ELF-1 (cell line): ENCODE data around the gene TMEM135.
"Not testable (repeated sequence)": the region's sequence is repeated elsewhere in the genome, so short reads cannot be mapped to it uniquely, and the experiment has no call there.

Experiments used
- DNase-seq: peaks from one replicate; pipeline ENCODE4 v3.0.0-alpha.2; 2016; ENCODE audit warnings: low read depth, low spot score

The TMEM135 gene

DNA sequence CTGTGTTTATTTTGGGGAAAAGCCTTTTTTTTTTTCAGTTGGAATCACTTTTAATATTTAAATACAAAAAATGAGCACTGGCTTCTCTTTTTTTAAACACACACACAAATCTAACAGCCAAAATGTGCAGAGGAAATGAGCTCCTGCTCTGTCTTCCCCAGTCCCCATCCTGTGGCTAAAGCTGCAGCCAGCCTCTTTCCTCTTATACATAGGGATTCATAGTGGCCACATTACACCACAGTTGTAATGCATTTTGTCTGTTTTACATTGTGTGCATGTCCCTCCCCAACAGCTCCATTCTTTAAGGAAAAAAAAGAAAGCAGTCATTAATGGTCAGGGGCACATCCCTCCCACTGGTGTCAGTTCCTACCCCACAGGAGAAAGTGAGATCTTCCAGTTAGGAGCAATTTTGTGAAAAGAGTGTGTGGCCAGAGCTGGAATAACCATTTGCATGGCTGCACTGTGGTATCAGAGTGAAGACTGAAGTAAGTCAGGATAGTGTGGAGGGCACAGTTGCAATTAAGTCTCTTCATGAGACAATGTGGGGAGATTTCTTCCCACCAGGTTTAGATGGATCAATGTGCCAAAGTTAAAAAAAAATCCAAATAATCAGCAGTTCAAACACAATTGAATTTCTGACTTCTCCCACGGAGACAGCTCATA, 220.6 kb downstream of the TMEM135 start:
- DNase-seq, result no peak

DNA sequence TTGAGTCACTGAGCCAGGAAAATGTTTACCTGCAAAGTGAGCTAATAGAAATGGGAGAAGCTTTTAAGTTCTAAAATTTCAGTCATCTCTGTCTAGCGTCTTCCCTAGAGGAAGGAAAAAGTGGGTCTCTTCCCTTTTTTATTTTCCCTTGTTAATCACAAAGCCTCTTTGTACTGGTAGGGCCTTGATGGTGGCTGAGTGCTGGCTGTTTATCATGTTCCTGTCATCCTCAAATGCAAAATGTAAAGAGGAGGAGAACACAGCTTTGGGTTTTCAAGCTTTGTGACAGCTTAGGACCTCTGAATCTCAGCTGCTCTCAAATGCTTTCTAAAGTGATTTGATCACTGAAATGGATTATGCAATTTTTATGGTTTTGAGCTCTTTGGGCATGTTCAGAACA, 222.0 kb downstream of the TMEM135 start:
- DNase-seq, result no peak

DNA sequence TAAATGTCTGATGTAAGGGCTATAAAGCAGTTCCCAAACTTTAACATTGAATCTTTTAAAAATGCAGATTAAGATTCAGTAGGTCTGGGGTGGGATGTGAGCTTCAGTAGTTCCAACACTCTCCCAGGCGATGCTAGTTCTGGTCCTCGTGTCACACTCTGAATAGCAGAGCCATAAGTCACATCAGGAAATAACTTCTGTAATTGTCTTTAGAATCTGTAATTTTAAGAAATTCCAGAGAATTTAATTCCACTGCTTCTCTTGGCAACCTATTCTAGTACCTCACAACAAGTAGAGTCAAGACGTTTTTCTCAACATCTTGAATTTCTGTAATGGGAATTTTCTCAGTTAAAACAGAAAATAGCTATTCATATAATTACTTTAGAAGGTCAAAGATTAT, 223.1 kb downstream of the TMEM135 start:
- DNase-seq, result no peak

DNA sequence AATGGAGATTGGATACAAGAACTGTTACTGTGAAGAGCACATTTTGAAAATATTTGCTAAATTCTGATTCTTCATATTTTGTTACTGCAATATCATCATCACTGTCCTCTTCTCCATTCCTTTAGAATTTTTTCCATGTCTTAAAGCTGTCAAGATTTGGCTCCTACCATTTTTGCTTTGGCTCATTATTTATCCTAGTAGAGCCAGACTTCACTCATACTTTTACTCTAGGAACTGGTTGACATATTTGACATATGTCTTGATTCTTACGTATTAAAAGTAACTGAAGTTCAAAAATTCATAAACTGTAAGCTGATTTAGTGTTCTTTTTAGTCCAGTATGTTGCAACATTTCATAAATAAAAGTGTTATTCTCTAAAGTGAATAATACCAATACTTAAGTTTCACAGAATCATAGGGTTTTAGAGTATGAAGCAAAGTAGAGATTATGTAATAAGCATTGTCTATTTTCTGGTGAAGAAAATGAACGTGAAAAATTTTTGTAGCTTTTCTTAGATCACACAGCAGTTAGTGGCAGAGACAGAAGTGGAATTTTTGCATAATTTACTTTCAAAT, 225.6 kb downstream of the TMEM135 start:
- no peak for DNase-seq

DNA sequence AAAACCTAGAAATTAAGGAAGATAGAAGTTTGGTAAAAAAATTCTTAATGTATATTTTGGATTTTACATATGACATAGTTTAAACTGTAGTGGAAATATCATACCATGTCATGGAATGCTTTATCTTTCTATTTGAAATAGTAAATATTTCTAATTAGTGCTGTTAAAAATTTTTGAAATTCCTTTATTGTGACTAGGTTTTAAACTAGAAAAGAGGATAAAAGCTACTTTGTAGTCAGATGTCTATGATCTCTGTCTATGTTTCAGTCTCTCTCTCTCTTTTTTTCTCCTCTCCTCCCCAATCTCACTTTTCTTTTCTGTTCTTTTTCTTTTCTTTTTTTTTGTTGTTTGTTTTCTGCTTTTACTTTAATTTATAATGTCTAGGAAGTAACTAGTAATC, 226.2 kb downstream of the TMEM135 start:
- DNase-seq, result no peak

DNA sequence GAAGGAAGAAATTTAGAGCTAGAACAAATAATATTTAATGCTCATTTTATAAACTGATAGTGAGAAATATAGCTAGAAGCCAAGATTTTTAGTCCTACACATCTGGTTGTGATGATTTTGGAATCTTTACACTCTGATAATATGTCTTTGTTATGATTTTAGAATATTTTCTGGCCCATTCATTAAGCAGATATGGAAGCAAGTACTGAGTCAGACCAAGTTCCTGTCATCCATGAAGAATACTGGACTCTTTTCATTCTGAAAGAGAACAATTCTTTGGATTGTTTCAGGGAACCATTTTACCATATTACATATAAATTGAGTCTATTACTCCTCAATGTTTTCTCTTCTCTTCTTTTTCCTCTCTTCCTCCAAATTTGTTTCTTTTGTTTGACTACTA, 227.4 kb downstream of the TMEM135 start:
- DNase-seq, result no peak

DNA sequence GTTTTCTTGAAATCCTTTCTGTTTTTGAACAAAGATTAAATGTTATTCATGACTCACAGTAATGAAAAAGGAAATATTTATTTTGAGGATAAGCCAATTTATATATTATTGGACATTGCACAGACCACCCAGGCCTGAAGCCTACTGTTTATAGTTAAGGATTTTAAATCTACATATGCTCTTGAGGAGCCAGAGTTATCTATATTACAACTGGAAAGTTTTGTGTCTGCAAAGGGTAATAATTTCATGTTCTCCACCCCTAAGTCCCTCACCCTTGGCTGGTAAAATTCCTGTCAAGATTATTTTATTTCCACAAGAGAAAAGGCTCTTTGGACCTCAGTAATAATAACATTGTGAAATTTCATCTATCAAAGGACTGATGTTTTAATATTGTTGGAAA, 228.2 kb downstream of the TMEM135 start:
- DNase-seq, result no peak

DNA sequence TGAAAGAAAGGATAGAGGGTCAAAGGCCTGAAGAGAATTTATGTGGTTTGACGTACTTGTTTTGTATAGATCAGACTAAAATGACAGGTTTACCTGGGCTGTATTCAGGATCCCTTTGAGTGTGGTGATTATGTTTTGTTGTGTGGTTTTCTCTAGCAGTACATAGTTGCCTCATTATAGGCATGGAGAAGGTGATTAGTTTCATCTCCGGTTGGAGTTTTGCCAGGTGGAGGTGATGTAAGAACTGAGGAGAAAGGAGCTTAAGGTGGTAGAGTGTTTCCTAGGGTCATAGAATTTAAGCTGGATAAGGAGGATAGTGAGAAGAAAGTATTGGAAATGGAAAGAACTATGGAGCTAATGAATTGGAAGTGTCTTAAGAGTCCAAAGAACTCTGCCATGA, 229.0 kb downstream of the TMEM135 start:
- DNase-seq, result no peak

DNA sequence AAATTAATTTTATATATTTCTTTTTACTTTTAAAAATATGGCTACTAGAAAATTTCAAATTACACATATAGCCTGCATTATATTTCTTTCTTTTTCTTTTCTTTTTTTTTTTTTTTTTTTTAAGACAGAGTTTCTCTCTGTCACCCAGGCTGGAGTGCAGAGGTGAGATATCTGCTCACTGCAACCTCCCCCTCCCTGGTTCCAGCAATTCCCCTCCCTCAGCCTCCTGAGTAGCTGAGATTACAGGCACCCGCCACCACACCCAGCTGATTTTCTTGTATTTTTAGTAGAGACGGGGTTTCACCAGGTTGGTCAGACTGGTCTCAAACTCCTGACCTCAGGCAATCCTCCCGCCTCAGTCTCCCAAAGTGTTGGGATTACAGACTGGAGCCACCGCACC, 234.2 kb downstream of the TMEM135 start:
- DNase-seq, result not testable (repeated sequence)

DNA sequence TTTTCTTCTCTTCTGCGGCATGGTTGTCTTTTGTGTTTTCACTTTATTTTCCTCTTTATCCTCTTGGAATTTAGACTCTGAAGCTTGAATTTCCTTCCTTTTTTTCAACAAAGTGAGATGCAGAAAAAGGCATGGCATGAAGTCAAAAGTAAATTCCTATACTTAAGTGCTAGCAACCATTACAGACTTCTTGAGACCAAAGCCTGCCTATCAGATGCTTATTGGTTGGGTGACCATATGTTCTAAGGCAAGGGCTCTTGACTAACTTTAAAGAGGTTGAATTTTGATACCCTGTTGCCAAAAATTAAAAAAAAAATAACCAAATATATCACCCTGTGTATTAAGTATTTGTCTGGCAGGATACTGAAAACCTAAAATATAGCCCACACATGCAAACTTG, 237.4 kb downstream of the TMEM135 start:
- no peak for DNase-seq

DNA sequence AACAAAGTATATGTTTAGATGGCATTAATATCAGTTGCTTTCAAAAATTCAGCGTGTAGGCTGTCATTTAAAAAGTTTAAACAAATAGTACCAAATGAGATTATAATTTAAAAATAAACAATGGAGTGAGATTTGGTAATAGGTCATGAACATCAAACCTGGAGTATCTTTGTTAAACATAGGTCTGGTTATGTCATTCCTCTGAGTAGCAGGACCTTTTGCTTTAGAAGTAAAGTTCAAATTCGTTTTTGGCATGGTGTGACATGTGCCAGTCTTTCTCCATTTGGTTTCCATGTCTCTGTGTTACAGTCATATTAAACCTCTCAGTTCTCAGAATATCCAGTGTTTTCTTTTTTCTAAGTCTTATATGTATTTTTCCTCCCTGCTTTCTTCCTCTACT, 242.4 kb downstream of the TMEM135 start:
- DNase-seq, result no peak

DNA sequence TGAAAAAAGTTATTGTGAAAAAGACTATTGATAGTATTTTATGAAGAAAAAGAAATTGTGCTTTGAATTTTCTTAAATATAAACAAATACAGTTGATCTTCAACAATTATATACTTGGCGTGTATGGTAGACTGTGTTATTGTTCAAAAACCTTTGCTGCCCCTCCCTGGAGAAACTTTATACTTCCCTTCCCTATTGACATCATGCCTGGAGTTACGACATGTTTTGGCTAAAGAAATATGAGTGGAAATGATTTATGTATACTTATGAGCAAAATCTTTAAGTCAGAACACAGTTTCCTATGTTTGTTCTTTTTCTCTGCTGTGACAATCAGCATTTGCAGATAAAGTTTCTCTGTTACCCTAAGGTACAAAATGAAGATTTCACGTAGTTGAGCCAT, 243.8 kb downstream of the TMEM135 start:
- DNase-seq, result no peak

DNA sequence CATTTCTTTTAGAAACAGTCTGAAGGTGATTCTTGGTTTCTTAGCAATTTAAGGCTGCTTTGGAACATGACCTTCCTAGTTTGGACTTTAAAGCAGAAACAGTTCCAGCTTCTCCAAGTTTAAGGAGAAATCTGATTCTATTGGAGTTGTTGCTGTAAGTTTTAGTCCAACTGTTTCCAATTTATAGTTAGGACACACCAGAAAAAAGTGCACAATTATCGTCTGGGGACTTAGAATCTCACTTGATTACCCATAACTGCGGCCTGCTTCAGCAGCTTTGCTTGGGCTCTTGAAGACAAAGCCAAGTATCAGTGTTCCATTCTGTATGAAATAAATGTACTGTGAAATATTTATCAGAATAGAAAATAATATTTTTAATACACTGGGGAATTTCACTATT, 246.6 kb downstream of the TMEM135 start:
- no peak for DNase-seq

DNA sequence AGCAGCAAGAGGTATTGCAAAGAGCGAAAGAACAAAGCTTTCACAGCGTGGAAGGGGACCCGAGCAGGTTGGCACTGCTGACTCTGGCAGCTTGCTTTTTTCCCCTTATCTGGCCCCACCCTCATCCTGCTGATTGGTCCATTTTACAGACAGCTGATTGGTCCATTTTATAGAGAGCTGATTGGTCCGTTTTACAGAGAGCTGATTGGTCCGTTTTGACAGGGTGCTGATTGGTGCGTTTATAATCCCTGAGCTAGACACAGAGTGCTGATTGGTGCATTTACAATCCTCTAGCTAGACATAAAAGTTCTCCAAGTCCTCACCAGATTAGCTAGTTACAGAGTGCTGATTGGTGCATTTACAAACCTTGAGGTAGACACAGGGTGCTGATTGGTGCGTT, 247.9 kb downstream of the TMEM135 start:
- DNase-seq, result not testable (repeated sequence)

DNA sequence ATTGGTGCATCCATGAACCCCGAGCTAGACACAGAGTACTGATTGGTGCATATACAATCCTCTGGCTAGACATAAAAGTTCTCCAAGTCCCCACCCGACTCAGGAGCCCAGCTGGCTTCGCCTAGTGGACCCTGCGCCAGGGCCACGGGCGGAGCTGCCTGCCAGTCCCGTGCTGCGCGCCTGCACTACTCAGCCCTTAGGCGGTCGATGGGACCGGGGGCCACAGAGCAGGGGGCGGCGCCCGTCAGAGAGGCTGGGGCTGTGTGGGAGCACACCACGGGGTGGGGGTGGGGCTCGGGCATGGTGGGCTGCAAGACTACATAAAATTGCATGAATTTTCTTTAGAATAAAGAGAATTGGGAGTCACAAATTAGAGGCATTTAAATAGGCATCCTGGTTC, 248.6 kb downstream of the TMEM135 start:
- DNase-seq, result no peak

DNA sequence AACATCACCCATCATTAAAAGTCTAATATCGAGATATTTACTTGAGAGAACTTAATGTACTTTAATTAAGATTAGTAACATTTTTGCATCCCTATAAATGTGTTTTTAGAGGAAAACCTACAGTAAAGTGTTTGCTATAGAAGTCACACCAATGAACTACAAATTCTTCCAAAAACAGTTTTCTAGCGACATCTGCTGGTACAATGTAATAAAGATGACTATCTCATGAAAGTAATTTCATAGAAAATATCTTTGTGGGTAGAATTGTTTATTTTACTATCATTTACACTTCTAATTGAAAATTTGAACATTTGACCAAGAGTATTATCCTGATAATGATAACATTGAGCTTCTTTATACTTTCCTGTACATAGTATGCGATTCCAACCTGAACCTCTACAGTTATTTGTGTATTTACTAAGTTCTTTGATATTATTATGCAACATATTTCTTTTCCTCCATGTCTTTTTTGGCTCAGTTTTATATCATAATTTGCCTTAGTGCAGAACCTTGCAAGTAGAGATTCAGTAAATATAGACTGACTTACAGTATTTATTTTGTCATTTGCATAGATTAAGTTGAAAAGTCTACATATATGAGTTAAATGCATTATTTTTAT, 252.7 kb downstream of the TMEM135 start:
- no peak for DNase-seq

DNA sequence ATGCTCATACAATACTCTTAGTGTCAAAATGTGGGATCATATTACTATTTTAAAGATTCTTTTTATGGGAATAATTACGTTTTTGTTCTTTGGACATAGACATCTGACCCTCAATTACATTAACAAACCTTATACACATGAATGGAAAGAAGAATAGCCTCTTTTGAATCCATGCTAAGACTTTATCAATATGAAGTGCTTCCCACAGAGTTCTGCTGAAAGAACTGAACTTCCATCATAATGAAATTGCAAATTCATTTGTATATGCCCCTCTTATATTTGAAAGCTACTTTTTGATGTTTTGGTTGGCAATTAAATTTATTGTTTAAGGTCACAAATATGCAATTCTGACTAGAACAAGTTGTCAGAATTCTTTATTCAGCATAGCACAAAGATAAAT, 254.9 kb downstream of the TMEM135 start:
- no peak for DNase-seq

DNA sequence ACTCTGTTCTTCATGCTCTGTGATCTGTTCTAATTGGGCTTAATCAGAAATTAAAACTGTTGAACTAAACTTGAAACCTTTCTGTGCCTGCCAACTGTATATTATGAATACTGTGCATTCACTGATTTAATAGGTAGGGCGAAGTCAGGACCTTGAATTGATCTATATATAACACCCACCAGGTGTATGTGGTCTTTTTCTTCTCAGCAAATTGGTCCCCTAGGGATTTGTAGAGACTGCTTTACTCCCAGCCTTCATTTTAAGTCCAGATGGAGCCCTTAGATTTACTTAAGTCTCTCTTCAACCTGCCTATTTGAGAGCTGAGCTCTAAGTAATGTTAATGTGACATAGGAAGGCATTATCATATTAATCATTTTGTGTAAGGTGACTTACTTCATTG, 257.5 kb downstream of the TMEM135 start:
- DNase-seq, result no peak

DNA sequence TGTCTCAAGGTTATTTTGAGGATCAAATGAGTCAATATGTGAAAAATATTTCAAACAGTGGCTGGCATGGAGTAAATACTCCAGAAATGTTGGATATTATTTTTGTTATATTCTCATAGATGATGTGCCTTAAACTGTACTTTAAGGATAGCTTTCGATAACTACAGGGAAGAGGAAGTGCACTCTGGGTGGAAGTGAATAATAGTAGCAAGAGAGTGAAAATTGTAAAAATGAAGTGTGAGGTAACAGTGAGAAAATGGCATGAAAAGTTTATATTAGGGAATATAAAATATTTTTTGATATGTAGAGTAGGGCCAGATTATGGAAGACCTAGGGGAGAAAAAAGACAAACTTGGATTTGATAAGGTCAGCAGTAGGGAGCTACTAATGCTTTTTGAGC, 258.9 kb downstream of the TMEM135 start:
- no peak for DNase-seq

DNA sequence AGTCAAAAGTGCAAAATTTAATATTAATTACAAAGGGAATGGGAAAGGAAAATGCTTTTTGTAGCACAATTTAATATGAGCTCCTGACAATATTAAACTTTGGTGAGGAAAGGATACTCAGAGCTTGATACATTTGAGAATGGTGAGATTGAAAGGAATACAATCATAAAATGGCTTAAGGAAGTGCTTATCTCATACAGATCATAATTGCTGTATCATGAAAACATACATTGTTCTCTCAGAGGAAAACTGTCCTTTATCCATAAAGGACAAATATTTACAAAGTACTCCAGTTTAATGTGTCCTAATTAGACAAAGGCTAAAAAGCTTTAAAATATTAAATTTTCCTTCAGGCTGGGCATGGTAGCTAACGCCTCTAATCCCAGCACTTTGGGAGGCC, 260.4 kb downstream of the TMEM135 start:
- no peak for DNase-seq

DNA sequence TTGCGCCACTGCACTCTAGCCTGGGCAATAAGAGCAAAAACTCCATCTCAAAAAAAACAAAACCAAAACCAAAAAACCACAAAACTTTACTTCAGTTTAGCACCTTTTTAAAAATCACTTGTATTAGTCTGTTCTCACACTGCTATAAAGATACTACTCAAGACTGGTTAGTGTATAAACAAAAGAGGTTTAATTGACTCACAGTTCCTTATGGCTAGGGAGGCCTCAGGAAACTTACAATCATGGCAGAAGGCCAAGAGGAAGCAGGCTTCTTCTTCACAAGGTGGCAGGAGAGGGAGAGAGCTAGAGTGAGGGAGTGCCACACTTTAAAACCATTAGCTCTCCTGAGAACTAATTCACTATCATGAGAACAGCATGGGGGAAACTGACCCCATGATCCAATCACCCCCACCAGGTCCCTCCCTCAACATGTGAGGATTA, 261.3 kb downstream of the TMEM135 start:
- no peak for DNase-seq

DNA sequence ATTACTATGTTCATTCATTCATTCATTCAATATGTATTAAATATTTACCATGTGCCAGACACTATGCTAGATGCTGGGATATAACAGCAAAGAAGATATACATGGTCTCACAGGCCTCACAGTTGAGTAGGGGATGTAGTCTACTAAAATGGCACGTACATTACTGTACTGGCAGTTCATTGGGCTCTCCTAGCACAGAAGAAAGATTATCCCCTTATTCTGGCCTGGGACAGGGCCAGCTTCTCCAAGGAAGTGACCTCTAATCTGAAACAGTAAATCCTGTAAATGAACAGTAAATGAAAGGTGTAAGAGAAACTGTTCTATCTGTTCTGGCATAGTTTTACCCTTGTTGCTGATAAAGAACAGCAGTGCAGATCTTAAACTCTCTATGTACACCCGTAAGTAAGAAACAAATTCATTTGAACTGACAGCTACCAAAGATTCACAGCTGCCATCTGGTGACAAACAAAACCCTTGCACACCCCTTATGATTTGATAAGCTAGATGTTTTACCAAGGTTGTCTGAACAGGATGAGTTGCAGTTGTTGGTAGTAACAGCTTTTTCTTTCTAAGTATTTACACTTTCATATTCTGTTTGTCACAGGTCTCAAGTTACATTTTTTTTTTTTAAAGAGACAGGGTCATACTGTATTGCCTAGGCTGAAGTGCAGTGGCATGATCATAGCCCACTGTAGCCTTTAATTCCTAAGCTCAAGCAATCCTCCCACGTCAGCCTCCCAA, 263.1 kb downstream of the TMEM135 start:
- DNase-seq, result no peak
